Activated T-helper 17 cell treated with anti-CD3 and anti-CD28 coated beads, Interleukin-2, amount 50 U/mL, for 72 hours (primary cell): Measurements from ENCODE around the gene ZBED2. TPM values are rescaled to one million over a fixed set of nuclear protein-coding genes. Genes with fewer than 3 reads are reported as not detected.

Source experiments
- ATAC-seq: fragments of 150-1000 bp; cut with Tn5 transposase; replicated peaks from 2 replicates; pipeline ENCODE4 v1.10.0; 2021; ENCODE audit warnings: mild to moderate bottlenecking, moderate library complexity
- H3K27ac Mint-ChIP-seq: one replicate; pipeline ENCODE4 v1.8.0; 2022; ENCODE audit warnings: mixed read lengths
- H3K27me3 Mint-ChIP-seq: one replicate; pipeline ENCODE4 v1.8.0; 2022; ENCODE audit warnings: mixed read lengths
- H3K36me3 Mint-ChIP-seq: one replicate; pipeline ENCODE4 v1.8.0; 2022; ENCODE audit warnings: low read depth, mild to moderate bottlenecking, mixed read lengths
- H3K4me1 Mint-ChIP-seq: one replicate; pipeline ENCODE4 v1.8.0; 2022; ENCODE audit warnings: mixed read lengths
- H3K4me3 Mint-ChIP-seq: one replicate; pipeline ENCODE4 v1.8.0; 2022; ENCODE audit warnings: mild to moderate bottlenecking, mixed read lengths
- H3K9me3 Mint-ChIP-seq: one replicate; pipeline ENCODE4 v1.8.0; 2022; ENCODE audit warnings: mixed read lengths
- total RNA-seq, 2 donors: library from RNA; stranded (reverse); gene quantifications; one replicate each; pipeline ENCODE4 v1.2.3, GENCODE V29; 2022

The ZBED2 gene
- total RNA-seq, 2 donors from 2014 or later = 429 to 664 TPM

- peak overlapping the region; percentile 98 for H3K4me3 Mint-ChIP-seq
- ATAC-seq = no peak
- peaks cover 93% of the 10 kb centered on the region for H3K36me3 Mint-ChIP-seq
- peaks cover 27% of the 10 kb centered on the region for H3K4me1 Mint-ChIP-seq
- H3K27me3 Mint-ChIP-seq = no peaks in the 10 kb centered on the region
- peak overlapping the region; percentile 96 for H3K27ac Mint-ChIP-seq
- H3K9me3 Mint-ChIP-seq = peaks cover 4% of the 10 kb centered on the region
Observed at GRCh38 chr3:111593666-111594065, 1.5 kb downstream of the ZBED2 start.

- no peak for ATAC-seq
- H3K36me3 Mint-ChIP-seq = peaks cover 93% of the 10 kb centered on the region
Observed at GRCh38 chr3:111592936-111593335, 2.2 kb downstream of the ZBED2 start.

GRCh38 chr3:111592143-111592542 is 3.0 kb downstream of the ZBED2 start:
- Mint-ChIP-seq H3K4me3 (peak overlapping the region; percentile 98), H3K27me3 (no peaks in the 10 kb centered on the region), H3K9me3 (peaks cover 4% of the 10 kb centered on the region), H3K27ac (peak overlapping the region; percentile 96), H3K36me3 (peaks cover 95% of the 10 kb centered on the region), H3K4me1 (peaks cover 30% of the 10 kb centered on the region)
- ATAC-seq = no peak

More at GRCh38 chr3:111592936-111593335, 2.2 kb downstream of the ZBED2 start:
- Mint-ChIP-seq H3K27me3 (no peaks in the 10 kb centered on the region), H3K4me3 (peak overlapping the region; percentile 98), H3K4me1 (peaks cover 30% of the 10 kb centered on the region), H3K9me3 (peaks cover 4% of the 10 kb centered on the region), H3K27ac (peak overlapping the region; percentile 96)

GRCh38 chr3:111591555-111591954 is 3.6 kb downstream of the ZBED2 start:
- peaks cover 4% of the 10 kb centered on the region for H3K9me3 Mint-ChIP-seq
- peaks cover 96% of the 10 kb centered on the region for H3K36me3 Mint-ChIP-seq
- no peaks in the 10 kb centered on the region for H3K27me3 Mint-ChIP-seq
- H3K27ac Mint-ChIP-seq = peak overlapping the region; percentile 96
- no peak for ATAC-seq
- peaks cover 34% of the 10 kb centered on the region for H3K4me1 Mint-ChIP-seq
- H3K4me3 Mint-ChIP-seq = peak overlapping the region; percentile 98

GRCh38 chr3:111590143-111590491 is 5.0 kb downstream of the ZBED2 start:
- H3K4me3 Mint-ChIP-seq = peak overlapping the region; percentile 98
- no peak for ATAC-seq
- peak overlapping the region; percentile 74 for H3K27ac Mint-ChIP-seq
- peaks cover 94% of the 10 kb centered on the region for H3K36me3 Mint-ChIP-seq
- peaks cover 38% of the 10 kb centered on the region for H3K4me1 Mint-ChIP-seq
- no peaks in the 10 kb centered on the region for H3K27me3 Mint-ChIP-seq
- H3K9me3 Mint-ChIP-seq = peaks cover 4% of the 10 kb centered on the region

GRCh38 chr3:111589303-111590142 is 5.6 kb downstream of the ZBED2 start:
- Mint-ChIP-seq H3K36me3 (peaks cover 94% of the 10 kb centered on the region), H3K4me3 (peak overlapping the region; percentile 98), H3K9me3 (peaks cover 4% of the 10 kb centered on the region), H3K27me3 (no peaks in the 10 kb centered on the region), H3K4me1 (peaks cover 43% of the 10 kb centered on the region), H3K27ac (peak overlapping the region; percentile 74)
- no peak for ATAC-seq

- Mint-ChIP-seq H3K4me3 (peak overlapping the region; percentile 43), H3K4me1 (peaks cover 45% of the 10 kb centered on the region), H3K27me3 (no peaks in the 10 kb centered on the region), H3K9me3 (no peaks in the 10 kb centered on the region), H3K36me3 (peaks cover 94% of the 10 kb centered on the region), H3K27ac (peak overlapping the region; percentile 40)
- peak; percentile 48 for ATAC-seq
Observed at GRCh38 chr3:111588527-111588926, 6.6 kb downstream of the ZBED2 start.

GRCh38 chr3:111585217-111585616 is 9.9 kb downstream of the ZBED2 start:
- ATAC-seq = no peak
- Mint-ChIP-seq H3K36me3 (peaks cover 94% of the 10 kb centered on the region), H3K4me3 (no peak overlapping the region), H3K4me1 (peaks cover 68% of the 10 kb centered on the region), H3K27ac (no peak overlapping the region), H3K9me3 (no peaks in the 10 kb centered on the region), H3K27me3 (no peaks in the 10 kb centered on the region)

GRCh38 chr3:111584744-111585143 is 10.4 kb downstream of the ZBED2 start:
- Mint-ChIP-seq H3K4me3 (no peak overlapping the region), H3K27ac (peak overlapping the region; percentile 11)
- no peak for ATAC-seq

GRCh38 chr3:111582120-111582474 is 13.0 kb downstream of the ZBED2 start:
- Mint-ChIP-seq H3K27me3 (no peaks in the 10 kb centered on the region), H3K36me3 (peaks cover 97% of the 10 kb centered on the region), H3K27ac (peak overlapping the region; percentile 74), H3K4me1 (peaks cover 66% of the 10 kb centered on the region), H3K4me3 (peak overlapping the region; percentile 52), H3K9me3 (no peaks in the 10 kb centered on the region)
- ATAC-seq = peak; percentile 78

More at GRCh38 chr3:111584744-111585143, 10.4 kb downstream of the ZBED2 start:
- Mint-ChIP-seq H3K27me3 (no peaks in the 10 kb centered on the region), H3K9me3 (no peaks in the 10 kb centered on the region), H3K36me3 (peaks cover 94% of the 10 kb centered on the region), H3K4me1 (peaks cover 67% of the 10 kb centered on the region)

GRCh38 chr3:111581403-111582119 is 13.6 kb downstream of the ZBED2 start:
- H3K27ac Mint-ChIP-seq = peak overlapping the region; percentile 74

GRCh38 chr3:111579495-111579894 is 15.7 kb downstream of the ZBED2 start:
- Mint-ChIP-seq H3K27ac (peak overlapping the region; percentile 74), H3K4me1 (peaks cover 53% of the 10 kb centered on the region), H3K36me3 (peaks cover 94% of the 10 kb centered on the region), H3K9me3 (no peaks in the 10 kb centered on the region), H3K27me3 (no peaks in the 10 kb centered on the region), H3K4me3 (peak overlapping the region; percentile 66)
- no peak for ATAC-seq

More at GRCh38 chr3:111581403-111582119, 13.6 kb downstream of the ZBED2 start:
- H3K9me3 Mint-ChIP-seq = no peaks in the 10 kb centered on the region
- H3K4me3 Mint-ChIP-seq = peak overlapping the region; percentile 52
- peaks cover 62% of the 10 kb centered on the region for H3K4me1 Mint-ChIP-seq
- ATAC-seq = no peak
- peaks cover 97% of the 10 kb centered on the region for H3K36me3 Mint-ChIP-seq
- no peaks in the 10 kb centered on the region for H3K27me3 Mint-ChIP-seq

- peak overlapping the region; percentile 74 for H3K27ac Mint-ChIP-seq
- H3K36me3 Mint-ChIP-seq = peaks cover 90% of the 10 kb centered on the region
- peaks cover 49% of the 10 kb centered on the region for H3K4me1 Mint-ChIP-seq
- H3K27me3 Mint-ChIP-seq = no peaks in the 10 kb centered on the region
- no peak for ATAC-seq
- H3K4me3 Mint-ChIP-seq = peak overlapping the region; percentile 66
- no peaks in the 10 kb centered on the region for H3K9me3 Mint-ChIP-seq
Observed at GRCh38 chr3:111578867-111579266, 16.3 kb downstream of the ZBED2 start.

- Mint-ChIP-seq H3K4me3 (peak overlapping the region; percentile 66), H3K4me1 (peaks cover 48% of the 10 kb centered on the region), H3K36me3 (peaks cover 90% of the 10 kb centered on the region), H3K27ac (peak overlapping the region; percentile 74), H3K27me3 (no peaks in the 10 kb centered on the region), H3K9me3 (no peaks in the 10 kb centered on the region)
- ATAC-seq = peak; percentile 86
Observed at GRCh38 chr3:111577798-111578685, 17.1 kb downstream of the ZBED2 start.
